GM12865 (cell line): Measurements from ENCODE around the gene MRM3.
"Not testable (repeated sequence)": the region's sequence is repeated elsewhere in the genome, so short reads cannot be mapped to it uniquely, and the experiment has no call there.

Experiments
- DNase-seq: peaks from one replicate; pipeline ENCODE4 v3.0.0; 2010; ENCODE audit warnings: low read depth
- H3K4me3 ChIP-seq: 2 replicates; pipeline ENCODE4 v1.5.1; 2011; ENCODE audit warnings: mild to moderate bottlenecking, low read depth, low read length, control low read depth
- CTCF ChIP-seq: IDR thresholded peaks from 2 replicates; pipeline ENCODE4 v1.5.1; 2011; ENCODE audit warnings: low read length, control low read depth, low read depth, inconsistent platforms; ENCODE audit not compliant: insufficient read depth; ENCODE audit errors: missing control alignments

The MRM3 gene

DNA sequence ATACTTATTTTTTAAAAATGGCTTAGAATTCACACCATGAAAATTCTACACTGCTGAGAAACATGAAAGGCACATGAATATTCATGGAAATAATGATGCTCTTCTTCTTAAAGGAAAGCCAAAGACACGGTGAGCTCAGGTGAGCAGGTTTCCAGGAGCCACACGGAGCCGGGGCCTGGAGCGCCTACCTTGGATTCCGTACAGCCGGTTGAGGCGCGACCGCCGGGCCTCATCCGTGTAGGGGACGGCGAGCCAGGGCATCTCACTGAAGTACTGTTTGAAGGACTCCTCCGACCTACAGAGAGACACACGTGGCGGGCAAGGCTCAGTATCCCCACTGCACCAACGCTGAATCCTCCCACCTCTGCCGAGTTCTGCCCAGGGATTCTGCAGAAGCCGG is 37.1 kb downstream of the MRM3 start:
- DNase-seq: no peak
- H3K4me3 ChIP-seq: no peak overlapping the region
- TF ChIP-seq CTCF: no peak

- H3K4me3 ChIP-seq: no peak overlapping the region
- no peak for TF ChIP-seq CTCF
- peak; percentile 81 for DNase-seq
Observed at GRCh38 chr17:823501-823902, 41.3 kb downstream of the MRM3 start.

GRCh38 chr17:824378-824777 is 42.2 kb downstream of the MRM3 start:
- no peak overlapping the region for H3K4me3 ChIP-seq
- TF ChIP-seq CTCF: no peak
- no peak for DNase-seq

DNA sequence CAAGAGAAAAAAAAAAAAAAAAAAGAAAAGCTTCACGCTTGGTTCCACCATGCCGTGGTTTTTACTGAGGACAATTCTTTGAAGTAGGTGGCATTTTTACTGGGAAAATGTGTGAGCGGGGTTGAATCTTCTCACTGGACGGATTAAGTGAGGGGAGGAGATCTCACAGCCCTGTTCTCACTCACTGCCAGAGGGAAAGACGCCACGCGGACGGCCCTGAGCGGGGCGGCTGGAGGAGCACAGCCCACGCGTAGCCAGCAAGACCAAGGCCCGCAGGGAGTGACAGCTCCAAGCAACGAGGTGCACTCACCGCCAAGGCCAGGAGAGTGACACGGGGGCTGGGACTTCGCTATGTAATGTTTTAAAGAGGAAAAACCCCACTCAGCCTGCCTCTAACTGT is 43.1 kb downstream of the MRM3 start:
- H3K4me3 ChIP-seq: no peak overlapping the region
- TF ChIP-seq CTCF: no peak
- no peak for DNase-seq

DNA sequence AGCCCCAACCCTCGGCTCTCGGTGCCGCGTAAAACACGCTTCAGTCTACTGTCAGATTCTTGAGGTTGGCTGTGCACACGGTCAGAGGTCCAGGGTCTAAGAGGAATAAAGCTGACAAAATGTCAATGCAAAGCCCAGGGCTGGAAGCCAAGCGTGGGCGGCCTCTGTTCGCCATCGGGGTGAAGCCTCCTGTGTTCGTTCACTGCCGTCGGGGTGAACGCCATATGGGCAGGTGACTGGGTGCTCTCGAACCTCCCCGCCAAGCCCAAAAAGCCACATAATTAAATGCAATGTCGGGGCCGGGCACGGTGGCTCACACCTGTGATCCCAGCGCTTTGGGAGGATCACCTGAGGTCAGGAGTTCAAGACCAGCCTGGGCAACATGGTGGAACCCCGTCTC is 44.6 kb downstream of the MRM3 start:
- TF ChIP-seq CTCF: no peak
- no peak for DNase-seq
- H3K4me3 ChIP-seq: no peak overlapping the region

- H3K4me3 ChIP-seq: no peak overlapping the region
- no peak for TF ChIP-seq CTCF
- DNase-seq: no peak
Observed at GRCh38 chr17:828761-829160, 46.6 kb downstream of the MRM3 start.

DNA sequence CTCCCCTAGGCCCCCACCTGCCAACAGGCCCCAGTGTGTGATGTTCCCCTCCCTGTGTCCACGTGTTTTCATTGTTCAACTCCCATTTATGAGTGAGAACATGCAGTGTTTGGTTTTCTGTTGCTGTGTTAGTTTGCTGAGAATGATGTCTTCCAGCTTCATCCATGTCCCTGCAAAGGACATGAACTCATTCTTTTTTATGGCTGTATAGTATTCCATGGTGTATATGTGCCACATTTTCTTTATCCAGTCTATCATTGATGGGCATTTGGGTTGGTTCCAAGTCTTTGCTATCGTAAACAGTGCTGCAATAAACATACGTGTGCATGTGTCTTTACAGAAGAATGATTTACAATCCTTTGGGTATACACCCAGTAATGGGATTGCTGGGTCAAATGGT is 47.5 kb downstream of the MRM3 start:
- DNase-seq, H3K4me3 ChIP-seq: not testable (repeated sequence)

DNA sequence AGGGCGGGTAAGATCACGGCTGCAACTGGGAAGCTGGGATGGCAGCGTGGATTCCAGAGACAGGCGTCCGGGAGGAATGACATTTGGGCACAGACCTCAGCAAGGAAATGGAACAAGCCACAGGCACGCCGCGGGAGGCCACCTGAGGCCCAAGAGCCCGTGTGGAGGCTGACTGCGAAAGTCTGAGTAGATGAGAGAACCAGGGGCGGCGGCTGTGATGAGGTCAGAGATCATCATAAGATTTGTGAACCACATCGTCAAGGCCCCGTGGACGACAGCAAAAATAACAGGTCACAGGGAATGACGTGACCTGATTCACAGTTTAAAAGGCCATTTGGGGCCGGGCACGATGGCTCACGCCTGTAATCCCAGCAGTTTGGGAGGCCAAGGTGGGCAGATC is 48.2 kb downstream of the MRM3 start:
- DNase-seq: no peak
- H3K4me3 ChIP-seq: no peak overlapping the region
- no peak for TF ChIP-seq CTCF
